GM06990 (cell line): Measurements from ENCODE around the gene PCGF1.

Experiments used
- DNase-seq: peaks from one replicate; pipeline ENCODE4 v3.0.0-alpha.2; 2011; ENCODE audit not compliant: insufficient read length; ENCODE audit errors: extremely low read depth
- H3K27me3 ChIP-seq: replicated peaks from 2 replicates; pipeline ENCODE4 v1.6.0; 2011; ENCODE audit warnings: low read length; ENCODE audit not compliant: control insufficient read depth, insufficient read depth
- H3K36me3 ChIP-seq: 2 replicates; pipeline ENCODE4 v1.5.1; 2011; ENCODE audit warnings: low read length; ENCODE audit not compliant: control insufficient read depth, insufficient read depth
- H3K4me3 ChIP-seq: replicated peaks from 2 replicates; pipeline ENCODE4 v1.5.1; 2011; ENCODE audit warnings: low read depth, mild to moderate bottlenecking, control low read depth, low read length
- TF ChIP-seq, protein P1 (sequence below): IDR thresholded peaks from 2 replicates; pipeline ENCODE4 v1.5.1; 2011; ENCODE audit warnings: low read length, control low read depth, mild to moderate bottlenecking, inconsistent platforms; ENCODE audit not compliant: insufficient read depth, poor library complexity, severe bottlenecking

PCGF1 gene

DNA sequence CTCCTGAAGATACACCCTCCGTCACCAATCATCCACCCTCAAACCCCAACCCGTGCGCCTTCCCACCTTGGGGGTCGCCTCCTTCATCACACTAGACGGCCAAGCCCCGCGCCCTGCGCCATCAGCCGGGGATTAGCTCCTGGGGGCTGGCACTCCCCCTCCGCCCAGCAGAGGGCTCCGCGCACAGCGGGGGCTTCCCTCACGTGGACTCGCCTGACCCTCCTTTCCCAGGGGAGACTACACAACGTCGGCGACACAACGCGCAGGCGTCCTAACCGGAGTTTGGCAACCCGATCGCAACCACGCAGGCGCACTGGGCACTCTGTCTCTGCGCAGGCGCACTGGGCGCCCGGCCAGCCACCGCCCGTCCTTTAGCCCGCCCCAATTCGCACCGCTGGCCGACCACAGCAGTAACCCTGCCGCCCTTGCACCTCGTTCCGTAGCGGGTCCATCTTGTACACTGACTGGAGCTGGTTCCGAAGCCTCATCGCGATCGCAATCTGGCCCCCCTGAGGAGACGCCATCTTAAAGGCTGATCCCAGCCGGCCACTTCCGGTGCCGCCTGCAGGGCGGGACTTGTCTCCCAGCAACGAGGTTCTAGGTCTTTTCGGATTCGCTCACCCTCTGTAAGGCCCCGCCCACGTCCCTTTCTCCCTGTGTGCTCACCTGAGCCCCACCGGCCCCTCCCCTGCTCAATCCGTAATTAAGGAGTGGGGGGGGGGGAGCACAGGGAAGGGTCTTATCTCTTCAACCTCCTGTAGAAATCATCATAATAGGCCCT is at the start of gene PCGF1:
Gene PCGF1 (minus strand): TSS at position 551 of the 781 bp plus-strand sequence. CDS start 27 bp downstream, at position 524.
- peak; percentile 99 for DNase-seq
- peak within 1 kb of the TSS; percentile 93 for H3K4me3 ChIP-seq
- TF ChIP-seq, protein P1, sequence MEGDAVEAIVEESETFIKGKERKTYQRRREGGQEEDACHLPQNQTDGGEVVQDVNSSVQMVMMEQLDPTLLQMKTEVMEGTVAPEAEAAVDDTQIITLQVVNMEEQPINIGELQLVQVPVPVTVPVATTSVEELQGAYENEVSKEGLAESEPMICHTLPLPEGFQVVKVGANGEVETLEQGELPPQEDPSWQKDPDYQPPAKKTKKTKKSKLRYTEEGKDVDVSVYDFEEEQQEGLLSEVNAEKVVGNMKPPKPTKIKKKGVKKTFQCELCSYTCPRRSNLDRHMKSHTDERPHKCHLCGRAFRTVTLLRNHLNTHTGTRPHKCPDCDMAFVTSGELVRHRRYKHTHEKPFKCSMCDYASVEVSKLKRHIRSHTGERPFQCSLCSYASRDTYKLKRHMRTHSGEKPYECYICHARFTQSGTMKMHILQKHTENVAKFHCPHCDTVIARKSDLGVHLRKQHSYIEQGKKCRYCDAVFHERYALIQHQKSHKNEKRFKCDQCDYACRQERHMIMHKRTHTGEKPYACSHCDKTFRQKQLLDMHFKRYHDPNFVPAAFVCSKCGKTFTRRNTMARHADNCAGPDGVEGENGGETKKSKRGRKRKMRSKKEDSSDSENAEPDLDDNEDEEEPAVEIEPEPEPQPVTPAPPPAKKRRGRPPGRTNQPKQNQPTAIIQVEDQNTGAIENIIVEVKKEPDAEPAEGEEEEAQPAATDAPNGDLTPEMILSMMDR: peak; percentile 83
- peaks cover 4% of the 10 kb centered on the region for H3K36me3 ChIP-seq
- no peaks in the 10 kb centered on the region for H3K27me3 ChIP-seq

GRCh38 chr2:74556831-74557370 is 49.4 kb upstream of the PCGF1 start:
- TF ChIP-seq, protein P1: no peak
- no peaks in the 10 kb centered on the region for H3K27me3 ChIP-seq
- H3K36me3 ChIP-seq: peaks cover 14% of the 10 kb centered on the region
- no peak for DNase-seq
- no peak overlapping the region for H3K4me3 ChIP-seq

- Histone ChIP-seq H3K27me3 (no peaks in the 10 kb centered on the region), H3K36me3 (peaks cover 14% of the 10 kb centered on the region), H3K4me3 (peak overlapping the region; percentile 83)
- TF ChIP-seq, protein P1: no peak
- no peak for DNase-seq
Observed at GRCh38 chr2:74556159-74556558, 48.7 kb upstream of the PCGF1 start.

GRCh38 chr2:74555610-74556103 is 48.2 kb upstream of the PCGF1 start:
- peak overlapping the region; percentile 83 for H3K4me3 ChIP-seq
- DNase-seq: no peak
- peaks cover 14% of the 10 kb centered on the region for H3K36me3 ChIP-seq

GRCh38 chr2:74554820-74555531 is 47.5 kb upstream of the PCGF1 start:
- H3K36me3 ChIP-seq: peaks cover 14% of the 10 kb centered on the region
- peak; percentile 76 for DNase-seq
- H3K27me3 ChIP-seq: no peaks in the 10 kb centered on the region

More at GRCh38 chr2:74555610-74556103, 48.2 kb upstream of the PCGF1 start:
- TF ChIP-seq, protein P1: no peak
- H3K27me3 ChIP-seq: no peaks in the 10 kb centered on the region

More at GRCh38 chr2:74554820-74555531, 47.5 kb upstream of the PCGF1 start:
- peak overlapping the region; percentile 83 for H3K4me3 ChIP-seq
- TF ChIP-seq, protein P1: peak; percentile 9
